Stimulated activated CD4-positive, alpha-beta T cell treated with anti-CD3 and anti-CD28 coated beads, Interleukin-2, amount 100 ng/mL, for 4 hours (primary cell): ENCODE results near the gene KIF12.
A peak's percentile ranks its signal among the peaks of the same experiment; 100 is the strongest.

Experiments used
- DNase-seq: peaks from one replicate; pipeline ENCODE4 v3.0.0-alpha.2; 2020; ENCODE audit warnings: low read depth

KIF12 gene

DNA sequence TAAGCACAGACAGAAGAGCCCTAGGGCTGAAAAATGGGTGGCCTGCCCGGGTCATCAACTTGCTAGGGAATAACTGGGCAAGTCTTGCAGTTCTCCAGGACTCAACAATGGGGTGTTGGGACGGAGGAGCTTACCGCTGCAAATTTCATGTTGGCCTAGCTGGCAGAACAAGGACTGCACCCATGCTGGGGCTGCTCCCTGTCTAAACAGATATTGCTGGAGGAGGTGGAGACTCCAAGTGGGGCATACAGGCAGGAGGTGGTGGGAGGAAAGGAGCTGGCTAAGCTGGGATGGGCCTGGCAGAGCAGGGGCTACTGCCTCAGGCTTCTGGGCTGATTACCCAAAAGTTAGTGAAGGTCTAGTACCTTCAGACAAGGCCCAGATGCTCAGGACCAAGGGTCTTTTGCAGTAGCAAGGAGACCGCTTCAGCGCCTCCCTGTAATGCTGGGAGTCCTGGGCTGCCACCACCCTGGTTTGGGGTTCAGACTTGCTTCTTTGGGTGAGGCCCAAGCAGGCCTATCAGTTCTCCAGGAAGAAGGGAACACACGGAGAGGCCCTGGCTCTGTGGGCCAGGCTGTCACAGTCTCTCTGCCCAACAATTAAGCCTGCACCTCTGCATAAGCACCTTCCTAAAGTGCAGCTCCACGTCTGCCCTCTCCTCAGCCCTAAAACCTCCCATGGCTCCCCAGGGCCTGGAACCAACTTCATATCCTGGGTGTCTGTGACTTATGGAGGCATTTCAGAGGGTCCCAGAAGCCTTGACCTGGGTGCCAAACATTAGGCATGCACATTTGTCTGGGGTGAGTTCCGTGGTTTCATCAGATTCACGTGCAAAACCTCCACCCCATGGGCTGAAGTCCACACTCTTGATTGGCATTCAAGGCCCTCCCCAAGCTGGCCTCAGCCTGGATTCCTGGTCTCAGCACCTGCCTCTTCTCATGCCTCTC lies 24.2 kb upstream of the KIF12 start:
- no peak for DNase-seq

DNA sequence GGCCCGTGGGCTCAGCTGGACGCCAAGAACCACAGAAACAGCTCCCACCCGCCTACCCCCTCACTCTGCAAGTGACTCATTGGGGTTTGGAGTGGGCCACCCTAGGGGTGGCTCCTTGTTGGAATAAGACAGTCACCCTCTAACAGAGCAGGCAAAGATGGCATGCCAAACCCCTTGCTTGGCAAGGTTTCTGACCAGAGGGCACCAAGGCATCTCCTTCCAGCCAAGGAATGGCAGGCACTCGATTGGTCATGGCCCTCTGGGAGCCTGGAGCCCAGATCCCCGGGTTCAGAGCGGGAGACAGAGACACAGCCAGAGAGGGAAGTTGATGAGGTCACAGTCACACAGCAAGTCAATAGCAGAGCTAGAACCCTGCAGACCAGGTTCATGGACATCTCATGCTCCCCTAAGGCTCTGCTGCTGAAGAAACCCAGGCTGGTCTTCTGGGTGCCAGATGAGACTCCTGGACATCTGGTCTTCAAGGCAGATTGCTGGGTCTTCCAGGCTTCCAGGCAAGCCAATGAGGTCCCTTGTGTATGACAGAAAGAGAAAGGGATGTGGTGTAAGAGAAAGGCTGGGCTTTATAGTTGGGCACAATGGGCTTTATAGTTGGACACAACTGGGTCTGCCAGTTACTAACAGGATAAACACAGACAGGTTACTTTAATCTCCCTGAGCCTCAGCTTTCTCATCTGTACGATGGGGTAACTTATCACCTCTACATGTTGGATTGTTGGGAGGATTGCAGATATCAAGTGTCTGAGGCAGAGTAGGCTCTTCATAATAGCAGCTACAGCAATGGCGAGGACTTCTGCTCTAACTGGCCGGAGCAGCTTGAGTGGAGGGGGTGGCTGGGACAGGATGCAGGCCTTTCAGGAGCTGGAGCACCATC lies 23.3 kb upstream of the KIF12 start:
- DNase-seq = no peak

DNA sequence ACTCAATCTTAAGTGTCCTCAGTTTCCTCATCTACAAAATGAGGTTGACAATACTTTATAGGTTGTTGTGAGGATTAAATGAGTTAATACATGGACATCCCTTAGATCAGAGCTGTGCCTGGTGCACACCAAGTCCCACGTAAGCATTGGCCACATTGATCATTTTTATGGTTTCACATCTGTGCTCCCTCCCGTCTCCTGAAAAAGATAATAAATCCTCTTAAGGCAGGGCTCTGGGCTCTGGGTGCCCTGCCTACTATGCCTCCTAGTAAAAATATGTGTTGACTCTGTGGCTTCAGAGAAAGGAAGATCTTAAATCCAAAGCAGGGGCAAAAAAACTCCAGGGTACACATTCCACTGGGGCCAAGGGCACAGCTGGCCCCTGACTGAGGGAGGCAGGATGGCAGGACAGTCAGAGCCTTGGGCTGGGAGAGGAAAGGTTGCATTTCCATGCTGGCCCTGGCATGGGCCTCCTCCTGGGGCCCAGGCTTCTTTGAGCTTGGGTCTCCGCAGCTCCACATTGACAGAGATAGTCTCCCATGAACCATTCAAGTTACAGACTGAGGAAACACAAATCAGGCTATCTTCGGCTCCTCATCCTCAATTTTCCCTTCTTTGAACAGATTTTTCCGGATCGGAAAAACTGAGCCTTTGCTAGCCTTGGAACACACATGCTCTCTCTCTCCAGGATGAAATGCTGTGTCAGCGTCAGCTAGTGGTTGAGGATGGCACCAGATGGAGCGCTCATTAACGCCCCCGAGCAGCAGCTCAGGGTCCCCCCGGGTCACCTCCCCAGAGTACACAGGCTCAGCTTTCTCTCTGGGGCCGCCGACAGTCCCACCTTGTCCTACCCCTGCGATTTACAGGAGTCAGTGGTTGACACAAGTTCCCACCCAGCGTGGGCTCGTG lies 22.4 kb upstream of the KIF12 start:
- no peak for DNase-seq

DNA sequence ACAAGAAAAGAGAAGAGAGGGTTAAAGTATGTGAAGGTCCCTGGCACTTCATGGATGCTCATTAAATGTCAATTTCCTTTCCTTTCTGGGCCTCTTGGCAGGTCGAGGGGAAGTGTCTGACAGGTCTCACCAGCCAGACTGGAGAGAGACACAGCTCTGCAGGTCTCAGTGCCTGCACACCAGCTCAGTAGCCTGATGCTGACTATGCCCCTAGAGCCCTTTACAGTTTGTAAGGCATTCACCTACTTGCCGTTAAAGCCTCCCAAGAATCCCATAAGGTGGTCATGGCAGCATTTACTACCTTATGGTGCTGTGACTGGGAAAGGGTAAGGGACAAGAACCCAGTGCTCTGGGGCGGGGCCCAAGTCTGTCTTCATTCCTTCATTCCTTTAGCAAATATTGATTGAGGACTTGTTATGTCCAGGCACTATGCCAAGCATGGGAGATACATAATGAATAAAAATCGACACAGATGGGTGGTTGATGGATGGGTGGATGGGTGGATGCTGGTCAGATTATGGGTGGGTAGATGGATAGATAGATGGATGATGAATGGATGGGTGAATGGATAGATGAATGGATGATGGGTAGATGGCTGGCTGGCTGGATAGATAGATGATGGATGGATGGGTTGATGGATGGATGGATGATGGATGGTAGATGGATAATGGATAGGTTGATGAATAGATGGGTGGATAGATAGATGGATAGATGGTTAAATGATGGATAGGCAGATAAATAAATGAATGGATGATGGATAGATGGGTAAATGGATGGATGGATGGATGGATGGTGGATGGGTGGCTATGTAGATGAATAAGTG lies 21.3 kb upstream of the KIF12 start:
- DNase-seq = no peak

DNA sequence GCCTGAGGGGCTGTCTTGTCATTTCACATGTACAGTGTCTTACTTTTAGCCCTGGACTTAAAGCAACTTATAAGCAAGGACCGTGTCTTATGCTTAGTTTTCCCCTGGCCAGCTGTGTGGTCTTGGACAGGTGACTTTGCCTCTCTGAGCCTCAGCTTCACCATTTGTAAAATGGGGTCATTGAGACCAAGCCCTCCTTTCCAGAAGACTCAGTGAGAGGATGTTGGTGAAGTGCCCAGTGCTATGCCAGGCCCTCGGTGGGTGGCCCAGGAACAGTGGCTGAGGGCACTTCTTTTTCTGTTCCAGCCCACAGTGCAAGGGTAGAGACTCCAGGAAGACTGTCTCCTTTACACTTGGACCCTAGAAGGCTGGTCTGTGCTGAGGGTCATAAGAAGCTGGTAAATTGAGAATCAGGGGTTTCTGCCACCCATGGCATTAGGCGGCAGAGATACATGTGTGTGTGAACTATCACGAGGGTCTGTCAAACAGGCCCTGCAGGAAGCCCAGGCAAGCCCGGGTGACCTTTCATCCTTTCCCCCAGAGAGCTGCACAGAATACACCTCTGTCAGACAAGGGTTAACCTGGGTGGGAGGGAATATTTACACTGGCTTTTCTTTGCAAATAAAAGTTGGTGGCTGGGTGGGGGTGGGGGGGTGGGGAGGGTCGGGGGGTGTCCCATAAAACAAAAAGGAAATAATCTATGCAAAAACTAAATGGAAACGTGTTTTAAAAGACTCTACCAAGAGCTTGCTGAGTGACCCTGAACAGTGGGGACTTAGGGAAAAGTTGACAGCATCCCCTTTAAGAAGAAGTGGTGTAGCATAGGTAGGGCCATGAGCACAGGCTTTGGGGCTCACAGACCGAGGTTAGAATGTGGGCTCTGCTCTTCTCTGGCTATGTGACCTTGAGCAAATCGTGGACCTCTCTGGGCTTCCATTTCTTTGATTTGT lies 20.4 kb upstream of the KIF12 start:
- DNase-seq = no peak

DNA sequence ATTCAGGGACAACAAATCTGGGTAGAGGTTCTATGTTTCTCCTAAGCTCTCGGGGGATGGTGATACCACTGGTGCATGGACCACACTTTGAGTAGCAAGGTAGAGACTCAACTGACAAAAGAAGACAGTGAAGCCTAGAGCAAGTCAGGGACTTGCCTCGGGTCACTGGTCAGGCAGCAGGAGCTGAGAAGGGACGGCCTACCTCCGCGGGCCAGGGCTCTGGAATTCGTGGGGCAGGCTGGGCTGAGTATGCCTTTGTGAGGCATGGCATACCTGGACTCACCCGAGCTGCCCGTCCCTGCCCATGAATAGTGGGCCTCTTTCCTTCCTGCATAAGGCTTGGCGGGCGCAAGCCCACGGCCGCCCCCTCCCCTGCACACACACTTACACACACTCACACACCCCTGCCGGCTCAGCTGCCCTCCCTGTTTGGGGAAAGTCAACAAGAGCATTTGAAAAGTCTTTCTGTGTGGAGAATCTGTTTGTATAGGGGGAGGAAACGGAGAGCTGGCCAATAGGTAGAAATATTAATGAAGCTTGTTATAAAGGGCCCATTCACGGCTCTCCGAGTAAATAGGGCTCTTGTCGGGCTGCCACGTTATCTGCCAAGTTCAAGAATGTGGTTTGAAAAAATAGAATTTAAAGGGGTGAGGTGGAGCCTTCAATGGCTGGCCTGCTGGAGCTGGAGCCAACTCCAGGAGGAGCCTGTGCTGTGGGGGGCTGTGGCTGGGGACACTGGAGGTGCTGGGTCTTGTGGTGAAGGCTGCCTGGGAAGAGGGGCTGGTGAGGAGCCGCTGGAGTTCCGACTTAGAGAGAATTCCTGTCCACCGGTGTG lies 19.1 kb upstream of the KIF12 start:
- DNase-seq = no peak

DNA sequence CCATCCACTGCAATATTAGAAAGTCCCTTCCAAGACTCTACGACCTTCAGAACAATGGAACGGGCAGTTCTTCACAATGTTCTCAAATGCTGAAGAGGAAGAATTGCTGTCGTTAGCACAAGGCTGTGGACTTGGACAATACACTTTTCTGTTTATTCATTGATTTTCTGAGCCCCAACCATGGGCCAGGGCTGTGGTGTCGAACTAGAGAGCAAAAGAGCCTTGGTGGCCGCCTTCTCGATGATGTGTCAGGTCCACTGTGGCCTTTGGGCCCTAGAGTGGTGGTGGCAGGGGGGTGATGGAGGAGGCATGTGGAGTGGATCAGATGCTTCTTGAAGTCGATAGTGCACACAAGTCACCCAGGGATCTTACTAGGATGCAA lies 18.5 kb upstream of the KIF12 start:
- DNase-seq = no peak

DNA sequence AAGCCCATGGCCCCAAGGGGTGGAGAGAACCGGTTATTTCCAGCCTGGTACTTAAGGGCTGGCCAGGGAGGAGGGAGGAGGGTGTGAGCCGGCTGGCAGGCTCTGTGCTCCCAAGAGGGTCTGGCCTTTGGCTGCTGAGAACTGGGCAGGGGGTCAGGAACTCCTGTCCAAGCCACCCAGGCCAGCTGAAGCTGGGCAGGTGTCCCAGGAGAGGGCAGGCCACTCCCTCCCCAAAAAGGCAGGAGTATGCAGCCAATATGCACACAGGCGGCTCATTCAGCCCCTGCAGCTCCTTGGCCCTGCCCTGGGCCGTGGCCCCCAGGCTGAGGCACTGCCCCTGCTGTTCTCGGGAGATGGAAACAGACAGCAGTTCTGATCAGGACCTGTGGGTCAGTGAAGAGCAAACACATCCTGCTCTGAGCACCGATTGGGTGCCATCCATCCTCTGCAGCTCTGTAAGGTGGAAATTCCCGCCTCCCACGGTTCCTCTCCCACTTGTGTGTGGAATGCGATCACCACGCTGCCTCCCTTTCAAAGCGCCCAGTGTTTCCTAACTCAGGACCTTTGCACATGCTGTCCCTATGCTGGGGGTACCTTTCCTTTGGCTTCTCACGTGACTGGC lies 17.1 kb upstream of the KIF12 start:
- no peak for DNase-seq

DNA sequence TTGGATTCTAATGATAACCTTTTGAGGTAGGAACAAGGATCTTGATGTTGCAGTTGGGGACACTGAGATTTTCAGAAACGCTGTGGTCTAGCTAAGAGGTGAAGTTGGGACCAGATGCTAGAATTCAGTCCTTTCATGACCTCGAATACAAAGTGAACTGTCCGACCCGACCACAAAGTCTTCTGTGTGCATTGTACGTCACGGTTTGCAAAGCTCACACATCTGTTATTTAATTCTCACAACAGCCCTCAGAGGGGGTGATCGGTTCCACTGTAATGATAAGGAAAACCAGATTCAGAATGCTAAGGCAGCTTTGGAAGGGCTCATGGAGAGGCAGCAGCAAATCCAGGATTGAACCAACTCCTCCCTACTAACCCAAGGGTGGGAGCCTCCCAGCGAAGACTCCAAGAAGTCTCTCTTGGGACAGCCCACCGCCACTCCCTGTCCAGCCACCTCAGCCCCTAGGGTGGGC lies 16.6 kb upstream of the KIF12 start:
- DNase-seq = no peak

DNA sequence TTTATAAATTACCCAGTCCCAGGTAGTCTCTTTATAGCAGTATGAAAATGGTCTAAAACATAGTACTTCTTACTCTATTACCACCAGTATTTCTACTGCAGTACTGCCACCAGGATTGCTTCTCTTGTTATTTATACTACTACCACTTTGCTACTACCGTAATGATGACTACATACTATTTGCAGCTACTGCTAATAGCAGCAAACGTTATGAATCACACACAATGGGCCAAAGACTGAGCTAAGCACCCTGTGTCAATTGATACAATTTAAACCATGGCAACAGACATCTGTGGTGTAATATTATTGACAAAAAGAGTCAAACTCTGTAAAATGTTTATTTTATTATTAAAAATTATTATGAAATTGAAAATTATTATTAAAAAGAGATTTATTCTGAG lies 15.3 kb upstream of the KIF12 start:
- no peak for DNase-seq

DNA sequence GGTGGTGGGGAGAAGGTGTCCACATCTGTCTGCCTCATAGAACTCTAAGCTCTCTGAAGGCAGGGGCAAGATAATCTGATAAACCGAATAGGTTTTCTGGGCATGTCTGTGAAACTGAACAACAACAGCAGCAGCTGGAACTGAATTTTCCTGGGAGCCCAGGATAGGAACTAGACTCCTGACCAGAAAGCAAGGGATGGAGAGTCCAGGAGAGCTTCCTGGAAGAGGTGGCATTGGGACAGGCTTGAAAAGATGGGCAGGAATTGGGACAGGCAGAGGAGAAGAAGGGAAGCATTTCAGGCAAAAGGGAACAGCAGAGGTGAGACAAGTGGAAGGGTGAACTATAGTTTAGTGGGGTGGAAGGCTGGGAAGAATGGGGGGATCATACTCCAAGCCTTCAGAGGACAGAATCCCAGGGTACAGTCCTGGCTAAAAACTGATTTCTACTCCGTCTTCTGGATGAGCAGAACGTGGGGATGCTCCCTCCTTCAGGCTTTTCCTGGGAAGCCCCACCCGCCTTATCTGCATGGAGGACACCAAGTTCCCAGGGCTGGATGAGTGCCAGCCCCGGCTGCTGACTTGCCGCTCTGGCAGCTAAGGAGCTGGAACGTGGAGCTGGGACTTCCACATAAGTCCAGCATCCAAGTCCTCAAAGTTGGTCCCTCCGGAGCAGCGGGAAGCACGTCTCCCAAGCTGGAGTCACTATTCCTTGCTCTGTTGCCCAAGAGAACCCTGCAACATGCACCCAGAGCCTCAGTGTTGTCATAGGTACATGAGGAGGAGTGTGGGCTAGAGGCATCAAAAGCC lies 13.9 kb upstream of the KIF12 start:
- no peak for DNase-seq

DNA sequence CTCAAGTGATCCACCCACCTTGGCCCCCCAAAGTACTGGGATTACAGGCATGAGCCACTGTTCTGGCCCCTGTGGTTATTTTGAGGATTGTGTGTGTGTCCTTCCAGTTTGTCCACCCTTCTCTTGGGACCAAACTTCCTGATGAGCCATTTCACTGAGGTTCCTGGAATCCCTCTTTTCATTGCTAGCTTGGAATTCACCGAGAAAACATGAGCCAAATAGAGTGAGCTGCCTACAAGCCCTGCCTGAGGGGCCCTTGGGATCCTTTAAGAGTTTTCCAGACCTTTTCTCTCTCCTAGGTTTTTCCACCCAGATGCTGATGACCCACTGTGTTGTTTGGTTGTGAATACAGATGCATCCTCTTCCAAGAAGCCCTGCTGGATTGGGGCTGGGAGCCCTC lies 13.2 kb upstream of the KIF12 start:
- DNase-seq = no peak

DNA sequence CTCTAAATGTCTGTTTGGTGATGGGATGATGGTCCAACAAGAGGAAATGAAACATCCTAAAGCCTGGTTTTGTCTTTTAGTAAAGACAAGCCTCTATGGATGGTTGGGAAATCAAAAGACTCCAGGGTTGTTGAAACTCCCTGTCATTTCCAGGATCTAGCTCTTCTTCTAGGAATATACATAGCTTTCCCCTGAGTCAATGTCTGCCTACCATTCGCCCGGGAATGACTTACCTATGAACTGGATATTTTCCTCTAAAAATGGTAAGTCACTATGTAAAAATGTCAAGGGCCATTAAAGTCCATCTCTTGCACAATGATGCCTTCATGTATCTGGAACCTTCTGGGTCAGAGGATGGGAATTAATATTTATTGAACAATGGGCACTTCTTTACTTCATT lies 11.1 kb upstream of the KIF12 start:
- DNase-seq = no peak

DNA sequence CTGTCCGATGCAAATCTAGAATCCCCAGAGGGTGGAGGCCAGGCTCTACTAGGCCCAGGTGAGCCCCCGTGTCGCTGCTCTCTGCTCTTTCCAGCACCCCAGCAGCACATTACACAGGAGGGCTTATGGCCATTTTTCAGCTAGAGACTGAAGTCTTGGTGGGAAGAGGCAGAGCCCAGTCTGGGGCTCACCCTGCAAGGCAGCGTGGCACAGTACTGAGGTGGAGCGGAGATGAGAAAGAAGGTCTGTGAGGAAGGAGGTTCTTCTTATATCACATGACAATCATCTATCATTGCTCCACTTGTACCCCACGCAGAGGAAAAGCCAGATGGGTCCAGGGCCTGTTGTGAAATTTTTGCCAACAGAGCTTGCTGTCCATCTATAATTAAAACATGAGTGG lies 10.0 kb upstream of the KIF12 start:
- no peak for DNase-seq

DNA sequence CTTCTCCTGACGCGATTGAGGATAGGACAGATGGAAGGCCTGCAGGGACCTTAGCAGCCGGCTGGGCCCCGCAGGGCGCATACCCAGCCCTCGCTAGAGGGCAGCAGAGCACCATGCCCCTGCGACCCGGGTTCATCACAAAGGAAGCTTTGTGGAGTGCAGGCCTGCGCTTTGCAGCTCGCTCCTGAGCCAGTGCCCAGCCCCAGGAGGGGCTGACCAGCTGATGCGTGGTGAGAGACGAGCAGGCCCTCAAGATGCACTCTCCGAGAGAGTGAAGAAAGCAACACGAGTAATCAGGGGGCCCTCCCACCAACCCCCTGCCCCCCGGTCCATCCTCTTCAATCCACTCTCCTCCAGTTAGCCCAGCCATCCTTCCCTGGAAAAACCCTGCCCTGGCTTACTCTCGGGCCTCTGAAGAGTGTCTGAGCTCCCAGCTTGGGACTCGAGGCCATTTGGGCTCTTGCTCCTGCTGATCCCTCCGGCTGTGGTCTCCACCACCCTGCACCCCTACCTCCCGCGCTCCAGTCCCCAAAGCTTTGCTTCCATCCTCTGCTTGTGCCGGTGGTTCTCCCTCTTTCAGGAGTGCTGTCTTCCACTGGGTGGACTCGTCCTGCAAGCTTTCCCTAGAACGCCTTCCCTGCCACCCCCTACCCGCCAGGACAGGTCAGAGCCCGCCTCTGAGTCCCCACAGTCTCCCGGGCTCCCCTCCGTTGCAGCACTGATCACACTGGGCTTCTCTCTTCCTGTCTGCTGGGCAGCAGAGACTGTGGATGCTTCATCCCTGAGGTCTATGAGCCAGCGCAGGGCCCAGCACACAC lies 9.1 kb upstream of the KIF12 start:
- DNase-seq = peak; percentile 35

DNA sequence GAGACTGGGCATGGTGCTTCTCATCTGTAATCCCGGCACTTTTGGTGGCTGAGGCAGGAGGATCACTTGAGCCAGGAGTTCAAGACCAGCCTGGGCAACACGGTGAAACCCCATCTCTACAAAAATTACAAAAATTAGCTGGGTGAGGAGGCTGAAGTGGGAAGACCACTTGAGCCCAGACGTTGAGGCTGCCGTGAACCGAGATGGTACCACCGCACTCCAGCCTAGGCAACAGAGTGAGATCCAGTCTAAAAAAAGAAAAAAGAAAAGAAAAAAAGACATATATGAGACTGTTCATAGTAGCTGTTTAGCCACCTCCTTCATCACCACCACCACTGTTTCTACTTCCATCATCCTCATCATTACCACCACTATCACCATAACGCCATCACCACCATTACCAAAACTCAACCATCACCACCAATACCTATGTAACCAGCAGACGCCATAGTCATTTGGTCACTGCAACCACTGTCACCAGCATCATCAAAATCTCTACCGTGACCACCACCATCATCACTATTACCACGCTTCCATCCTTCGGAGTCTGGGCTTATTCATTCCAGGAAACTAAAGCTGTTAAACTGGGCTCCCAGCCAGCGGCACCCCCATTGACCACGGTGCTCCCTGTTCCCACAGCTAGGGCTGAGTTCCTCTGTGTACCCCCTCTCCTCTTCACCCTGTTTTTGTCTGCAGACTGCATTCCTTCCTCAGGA lies 8.4 kb upstream of the KIF12 start:
- DNase-seq = no peak
